ENCODE results near the gene ZSWIM1.

GRCh38 chr20:45848421-45848820 is 32.6 kb upstream of the ZSWIM1 start:
- TF ChIP-seq CTCF (IDR thresholded peaks at IDR 0.05) (no peak), POLR2A (IDR thresholded peaks at IDR 0.05) (no peak)
